Keratinocyte (primary cell): ENCODE measurements around the gene PRKCE.

Source experiments
- EZH2 ChIP-seq: IDR thresholded peaks from one replicate; pipeline ENCODE4 v1.6.1; 2012; ENCODE audit warnings: inconsistent platforms, mild to moderate bottlenecking, low read length, moderate library complexity
- TF ChIP-seq, protein P1 (sequence below), 3 experiments: IDR thresholded peaks in 1 of 3; conservative IDR thresholded peaks in 1 of 3; optimal IDR thresholded peaks in 1 of 3; 2 replicates in 2 of 3; 3 replicates in 1 of 3; pipeline versions ENCODE3 to v1.5.1; 2011; ENCODE audit warnings: low read length in 3 of 3, mild to moderate bottlenecking in 3 of 3, moderate library complexity in 2 of 3, control low read depth in 1 of 3, inconsistent platforms in 1 of 3; ENCODE audit not compliant: insufficient read depth in 2 of 3; ENCODE audit errors: extremely low read depth in 1 of 3

DNA sequence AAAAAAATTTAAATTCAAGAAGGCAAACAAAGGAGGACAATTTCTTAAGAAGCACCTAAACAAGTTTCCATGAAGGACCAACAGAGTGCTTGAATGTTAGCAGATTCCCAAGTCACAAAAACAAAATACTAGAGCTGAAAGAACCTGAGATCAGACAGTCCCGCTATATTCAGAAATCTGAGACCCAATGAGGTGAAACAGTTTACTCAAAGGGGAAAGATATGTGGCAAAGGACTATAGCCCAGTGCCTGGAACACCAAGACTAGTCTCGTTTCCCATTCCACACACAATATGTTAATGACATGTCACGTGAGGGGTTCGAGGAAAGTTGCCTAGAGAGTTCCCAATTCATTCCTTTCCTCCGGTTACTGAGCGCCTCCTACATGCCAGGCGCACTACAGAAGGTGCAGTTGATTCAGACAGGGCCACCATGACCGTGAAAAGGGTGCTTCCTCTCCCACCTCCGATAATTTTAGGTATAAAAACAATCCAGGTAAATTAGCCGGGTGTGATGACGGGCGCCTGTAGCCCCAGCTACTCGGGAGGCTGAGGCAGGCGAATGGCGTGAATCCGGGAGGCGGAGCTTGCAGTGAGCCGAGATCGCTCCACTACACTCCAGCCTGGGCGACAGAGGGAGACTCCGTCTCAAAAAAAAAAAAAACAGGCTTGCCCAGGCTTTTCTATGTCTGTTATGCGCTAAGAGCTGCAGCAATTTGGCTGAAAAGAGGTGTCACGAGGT, 41.0 kb upstream of the PRKCE start:
- TF ChIP-seq, protein P1, sequence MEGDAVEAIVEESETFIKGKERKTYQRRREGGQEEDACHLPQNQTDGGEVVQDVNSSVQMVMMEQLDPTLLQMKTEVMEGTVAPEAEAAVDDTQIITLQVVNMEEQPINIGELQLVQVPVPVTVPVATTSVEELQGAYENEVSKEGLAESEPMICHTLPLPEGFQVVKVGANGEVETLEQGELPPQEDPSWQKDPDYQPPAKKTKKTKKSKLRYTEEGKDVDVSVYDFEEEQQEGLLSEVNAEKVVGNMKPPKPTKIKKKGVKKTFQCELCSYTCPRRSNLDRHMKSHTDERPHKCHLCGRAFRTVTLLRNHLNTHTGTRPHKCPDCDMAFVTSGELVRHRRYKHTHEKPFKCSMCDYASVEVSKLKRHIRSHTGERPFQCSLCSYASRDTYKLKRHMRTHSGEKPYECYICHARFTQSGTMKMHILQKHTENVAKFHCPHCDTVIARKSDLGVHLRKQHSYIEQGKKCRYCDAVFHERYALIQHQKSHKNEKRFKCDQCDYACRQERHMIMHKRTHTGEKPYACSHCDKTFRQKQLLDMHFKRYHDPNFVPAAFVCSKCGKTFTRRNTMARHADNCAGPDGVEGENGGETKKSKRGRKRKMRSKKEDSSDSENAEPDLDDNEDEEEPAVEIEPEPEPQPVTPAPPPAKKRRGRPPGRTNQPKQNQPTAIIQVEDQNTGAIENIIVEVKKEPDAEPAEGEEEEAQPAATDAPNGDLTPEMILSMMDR (optimal IDR thresholded peaks at IDR 0.05 in 1 of 3, IDR thresholded peaks at IDR 0.05 in 1 of 3, conservative IDR thresholded peaks at IDR 0.05 in 1 of 3; ENCODE audit: extremely low read depth in 1 of 3, insufficient read depth in 2 of 3, low read length in 3 of 3), result peak; percentile 31 to 70 (median 51)
- no peak for TF ChIP-seq EZH2
